ENCODE measurements around the gene SPEG.

GRCh38 chr2:219384859-219385258, 49.8 kb upstream of the SPEG start:
- TF ChIP-seq CTCF (optimal IDR thresholded peaks at IDR 0.05 in 1 of 3, IDR thresholded peaks at IDR 0.05 in 1 of 3, conservative IDR thresholded peaks at IDR 0.05 in 1 of 3; ENCODE audit: extremely low read depth in 1 of 3, insufficient read depth in 2 of 3, low read length in 3 of 3) (no peak), EZH2 (IDR thresholded peaks at IDR 0.05; ENCODE audit: low read length) (no peak)
